GM12801 (cell line): ENCODE data around the gene IRF2BPL.

Experiments used
- CTCF ChIP-seq: IDR thresholded peaks from one replicate; pipeline ENCODE4 v1.5.1; 2011; ENCODE audit warnings: control low read depth; ENCODE audit not compliant: insufficient read length; ENCODE audit errors: extremely low read depth

The IRF2BPL gene

DNA sequence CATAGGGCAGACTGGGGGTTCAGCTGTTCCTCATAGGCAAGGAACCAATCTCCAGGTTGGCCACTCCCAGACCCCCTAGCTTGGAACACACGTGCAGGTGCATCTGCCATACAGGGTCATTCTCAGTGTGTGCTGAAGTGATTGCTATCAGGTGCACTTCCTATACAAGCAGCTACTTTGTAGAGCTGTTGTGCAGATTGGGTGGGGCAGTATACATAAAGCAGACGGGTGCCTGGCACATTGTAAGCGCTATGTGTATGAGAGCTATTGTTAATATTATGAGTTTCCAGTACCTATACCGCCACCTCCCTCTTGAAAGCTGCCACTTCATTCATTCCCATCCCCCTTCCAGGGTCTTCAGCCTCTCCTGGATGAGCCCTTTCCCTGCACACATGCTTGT lies 17.3 kb downstream of the IRF2BPL start:
- TF ChIP-seq CTCF, result no peak

DNA sequence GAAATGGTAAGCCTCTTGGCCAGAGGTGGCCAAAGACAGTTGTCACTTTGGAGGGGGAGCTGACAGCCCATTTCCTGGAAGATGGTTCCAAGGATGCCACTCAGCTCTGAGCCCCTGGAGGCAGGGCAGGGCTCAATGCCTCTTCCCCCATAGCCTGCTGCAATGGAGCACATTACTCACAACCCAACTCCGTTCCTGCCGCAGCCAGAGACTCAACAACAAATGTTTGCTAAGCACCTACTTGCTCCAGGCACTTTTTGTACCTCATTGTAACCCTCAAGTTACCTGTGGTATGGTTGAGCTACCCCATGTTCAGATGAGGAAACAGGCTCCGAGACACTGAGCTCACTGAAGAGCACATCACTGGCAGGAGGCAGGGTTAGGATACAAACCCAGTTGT lies 19.5 kb downstream of the IRF2BPL start:
- no peak for TF ChIP-seq CTCF

- TF ChIP-seq CTCF, result no peak
Measured at GRCh38 chr14:77008541-77008940, 20.0 kb downstream of the IRF2BPL start.

GRCh38 chr14:77007975-77008421 lies 20.5 kb downstream of the IRF2BPL start:
- no peak for TF ChIP-seq CTCF

DNA sequence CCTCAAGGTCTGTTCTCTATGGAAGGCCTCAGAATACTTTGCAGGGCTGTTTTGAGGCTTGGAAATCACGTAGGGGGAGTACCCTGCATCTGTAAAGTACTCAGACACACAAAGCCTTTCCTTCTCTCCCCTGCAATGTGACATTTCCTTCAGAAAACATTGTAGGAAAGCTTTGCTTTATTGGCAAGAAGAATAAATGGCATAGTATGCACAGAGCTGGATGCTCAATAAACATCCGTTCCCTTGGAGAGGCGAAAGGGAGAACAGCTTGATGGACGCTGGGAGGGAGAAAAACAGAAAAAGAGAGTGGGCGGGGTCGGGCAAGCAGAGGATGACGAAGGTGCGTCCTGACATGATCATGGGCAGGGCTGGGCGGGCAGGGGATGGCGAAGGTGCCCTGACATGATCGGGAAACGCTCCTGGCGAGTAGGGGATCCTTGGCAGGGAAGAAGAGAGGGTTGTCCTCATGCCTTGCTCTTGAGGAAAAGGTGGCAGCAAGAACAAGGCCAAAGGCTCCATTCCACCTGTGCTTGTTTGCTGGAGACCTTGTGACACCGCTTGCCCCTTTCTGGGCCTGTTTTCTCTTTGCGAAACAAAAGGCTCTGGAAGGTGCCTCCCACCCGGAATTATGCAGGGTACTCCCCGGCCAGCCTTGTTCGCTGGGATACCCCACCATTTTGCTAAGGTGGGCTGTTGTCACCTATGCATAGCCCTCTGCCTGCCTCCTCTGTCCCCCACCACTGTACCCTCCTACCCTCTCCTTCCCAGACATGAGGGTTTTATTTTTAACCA lies 21.1 kb downstream of the IRF2BPL start:
- TF ChIP-seq CTCF, result no peak

GRCh38 chr14:77006132-77006531 lies 22.4 kb downstream of the IRF2BPL start:
- no peak for TF ChIP-seq CTCF

DNA sequence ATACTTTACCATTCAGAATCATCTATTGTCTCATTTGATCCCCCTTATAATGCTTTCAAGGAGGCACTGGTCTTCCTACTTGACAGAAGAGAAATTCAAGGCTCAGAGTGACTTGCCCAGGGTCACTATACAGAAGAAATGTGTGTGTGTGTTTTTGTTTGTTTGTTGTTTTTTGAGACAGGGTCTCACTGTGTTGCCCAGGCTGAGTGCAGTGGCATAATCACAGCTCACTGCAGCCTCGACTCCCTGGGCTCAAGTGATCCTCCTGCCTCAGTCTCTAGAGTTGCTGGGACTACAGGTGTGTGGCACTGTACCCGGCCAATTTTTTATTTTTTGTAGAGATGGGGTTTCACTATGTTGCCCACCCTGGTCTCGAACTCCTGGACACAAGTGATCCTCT lies 22.9 kb downstream of the IRF2BPL start:
- no peak for TF ChIP-seq CTCF
